B cell (primary cell): ENCODE measurements around the gene CSMD2. TPM values are rescaled to one million over a fixed set of nuclear protein-coding genes. Genes with fewer than 3 reads are reported as not detected.

Source experiments
- ATAC-seq: fragments of 200-7000 bp; cut with Tn5 transposase; one replicate; pipeline ENCODE4 v1.10.0; 2021; ENCODE audit warnings: low read depth, mild to moderate bottlenecking, moderate number of reproducible peaks, moderate library complexity
- CTCF ChIA-PET: fragments of 350-600 bp; sonication (Branson Sonifier 250); formaldehyde crosslinking; loops from one replicate; lab custom pipeline; 2021; ENCODE audit warnings: antibody characterized with exemption, inconsistent platforms; lab: Charles Lee
- POLR2A ChIA-PET: fragments of 350-600 bp; sonication (Branson Sonifier 250); formaldehyde crosslinking; loops from one replicate; lab custom pipeline; 2021; ENCODE audit warnings: antibody characterized with exemption; lab: Charles Lee
- DNase-seq: peaks from one replicate; pipeline ENCODE4 v3.0.0; 2013
- H2AFZ ChIP-seq: 2 replicates; pipeline ENCODE4 v1.6.1; 2012; ENCODE audit warnings: mild to moderate bottlenecking, low read depth, low read length; ENCODE audit not compliant: insufficient read depth, poor library complexity, severe bottlenecking
- H3K27ac ChIP-seq, 2 donors: 1 replicate in 1 of 2; 2 replicates in 1 of 2; pipeline ENCODE4 v1.5.1; 2012 to 2013; ENCODE audit warnings: low read length in 2 of 2, mild to moderate bottlenecking in 2 of 2, moderate library complexity in 1 of 2
- H3K27me3 ChIP-seq, 4 experiments: fragments of 200-600 bp in 1 of 4; sonication (generic) in 1 of 4; replicated peaks in 1 of 4; 1 replicate in 2 of 4; 2 replicates in 2 of 4; pipeline versions ENCODE4 v1.6.1 to v1.7.0; 2013 to 2016; ENCODE audit warnings: low read length in 3 of 4, mild to moderate bottlenecking in 2 of 4, mixed read lengths in 1 of 4, moderate library complexity in 1 of 4; ENCODE audit not compliant: insufficient read depth in 4 of 4, control insufficient read depth in 3 of 4; ENCODE audit errors: control extremely low read depth in 1 of 4
- H3K36me3 ChIP-seq, 2 experiments: replicated peaks in 1 of 2; 1 replicate in 1 of 2; 2 replicates in 1 of 2; pipeline versions ENCODE4 v1.6.1 to v1.7.1; 2013; ENCODE audit warnings: low read length in 1 of 2; ENCODE audit not compliant: insufficient read depth in 2 of 2, control insufficient read depth in 1 of 2; ENCODE audit errors: control extremely low read depth in 1 of 2, extremely low read depth in 1 of 2
- H3K4me1 ChIP-seq, 2 donors: fragments of 200-600 bp in 1 of 2; sonication (generic) in 1 of 2; 1 replicate in 1 of 2; 2 replicates in 1 of 2; pipeline versions ENCODE4 v1.5.1 to v1.6.1; 2013 to 2017; ENCODE audit warnings: low read length in 2 of 2; ENCODE audit not compliant: control insufficient read depth in 2 of 2, insufficient read depth in 2 of 2
- H3K4me2 ChIP-seq: replicated peaks from 2 replicates; pipeline ENCODE3; 2012; ENCODE audit warnings: mild to moderate bottlenecking, low read depth, low read length; ENCODE audit not compliant: poor library complexity, severe bottlenecking
- H3K4me3 ChIP-seq, 5 experiments: fragments of 200-600 bp in 1 of 5; sonication (generic) in 1 of 5; 1 replicate in 3 of 5; 2 replicates in 2 of 5; pipeline versions ENCODE4 v1.5.1 to v1.7.0; 2011 to 2016; ENCODE audit warnings: low read length in 4 of 5, mild to moderate bottlenecking in 4 of 5, low read depth in 2 of 5, control low read depth in 1 of 5, moderate library complexity in 1 of 5; ENCODE audit not compliant: insufficient read depth in 1 of 5; ENCODE audit errors: control extremely low read depth in 1 of 5, extremely low read depth in 1 of 5
- H3K79me2 ChIP-seq: fragments of 200-600 bp; sonication (generic); one replicate; pipeline ENCODE4 v1.6.0; 2016; ENCODE audit warnings: low read length; ENCODE audit not compliant: control insufficient read depth, insufficient read depth
- H3K9ac ChIP-seq: fragments of 200-600 bp; sonication (generic); 2 replicates; pipeline ENCODE4 v1.6.1; 2017; ENCODE audit warnings: mild to moderate bottlenecking, low read length, moderate library complexity
- H3K9me3 ChIP-seq, 3 donors: one replicate each; pipeline versions ENCODE4 v1.6.1 to v1.7.1; 2013; ENCODE audit warnings: low read length in 2 of 3; ENCODE audit not compliant: control insufficient read depth in 2 of 3, insufficient read depth in 1 of 3; ENCODE audit errors: control extremely low read depth in 1 of 3
- H4K20me1 ChIP-seq: 2 replicates; pipeline ENCODE4 v1.6.0; 2012; ENCODE audit warnings: mild to moderate bottlenecking, low read length; ENCODE audit not compliant: insufficient read depth, control insufficient read depth, poor library complexity, severe bottlenecking
- H3K27ac Mint-ChIP-seq: one replicate; pipeline ENCODE4 v1.8.0; 2021; ENCODE audit warnings: mixed read lengths
- H3K27me3 Mint-ChIP-seq: one replicate; pipeline ENCODE4 v1.8.0; 2021; ENCODE audit warnings: mixed read lengths
- H3K4me1 Mint-ChIP-seq: one replicate; pipeline ENCODE4 v1.8.0; 2021; ENCODE audit warnings: mixed read lengths
- H3K4me3 Mint-ChIP-seq: one replicate; pipeline ENCODE4 v1.8.0; 2021; ENCODE audit warnings: mixed read lengths
- H3K9me3 Mint-ChIP-seq: one replicate; pipeline ENCODE4 v1.8.0; 2022; ENCODE audit warnings: mixed read lengths; ENCODE audit not compliant: insufficient read depth
- EZH2 ChIP-seq: IDR thresholded peaks from 2 replicates; pipeline ENCODE4 v1.6.1; 2012; ENCODE audit warnings: borderline replicate concordance, low read depth, mild to moderate bottlenecking, moderate library complexity, low read length; ENCODE audit not compliant: insufficient read depth, poor library complexity, severe bottlenecking
- WGBS: methylation state at CpG from one replicate; pipeline ENCODE4 v1.1.5; 2013; ENCODE audit warnings: missing lambda C conversion rate; ENCODE audit not compliant: insufficient coverage; 5-methylcytosine and 5-hydroxymethylcytosine counted together
- intact Hi-C: fragments of 100-400 bp; cut with micrococcal nuclease; formaldehyde crosslinking; loops from one replicate; pipeline ENCODE4 v1.10.0; 2022
- polyA plus RNA-seq: library from polyadenylated mRNA; depleted of rRNA; stranded (reverse); fragments of >200 nt; gene quantifications from 2 replicates; pipeline ENCODE4 v1.2.3, GENCODE V29; 2012
- total RNA-seq, 2 donors: library from RNA; stranded (reverse); fragments of 120-200 nt in 1 of 2; gene quantifications; 1 replicate in 1 of 2; 2 replicates in 1 of 2; pipeline versions ENCODE4 v1.2.3 to v1.2.4, GENCODE V29; 2013 to 2022
- TF ChIP-seq, protein P1 (sequence below): fragments of 200-600 bp; IDR thresholded peaks from one replicate; pipeline ENCODE4 v1.8.0; 2022; ENCODE audit warnings: antibody characterized with exemption, mild to moderate bottlenecking

CSMD2 gene
- total and polyA plus RNA-seq, 2 donors (not counting 1 experiment from before 2014, with no cell fraction given): not detected

DNA sequence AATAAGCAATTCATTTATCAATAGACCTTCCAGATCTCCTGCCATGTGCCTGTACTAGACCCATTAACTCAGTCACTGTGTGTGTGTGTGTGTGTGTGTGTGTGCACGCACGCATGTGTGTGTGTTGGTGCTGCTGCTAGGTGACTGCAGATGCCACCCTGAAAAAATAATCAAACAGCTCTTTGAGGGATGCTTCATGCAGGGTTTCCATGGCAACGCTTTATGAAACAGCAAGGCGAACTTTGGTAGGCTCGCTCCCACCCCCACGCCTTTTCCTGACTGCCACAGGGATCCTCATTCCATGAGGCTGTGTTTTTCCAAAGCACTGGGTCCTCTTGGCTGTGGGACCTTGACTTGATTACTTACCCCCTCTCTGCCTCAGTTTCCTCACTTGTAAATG lies 207.2 kb downstream of the CSMD2 start:
- Histone ChIP-seq H3K79me2 (no peaks in the 10 kb centered on the region), H3K9me3 (no peaks in the 10 kb centered on the region), H3K4me3 (no peak overlapping the region), H2AFZ (no peak overlapping the region), H3K27me3 (no peaks in the 10 kb centered on the region), H3K9ac (no peak overlapping the region), H3K27ac (no peak overlapping the region), H3K4me1 (no peaks in the 10 kb centered on the region), H3K4me2 (no peak overlapping the region), H3K36me3 (no peaks in the 10 kb centered on the region), H4K20me1 (no peaks in the 10 kb centered on the region)
- POLR2A ChIA-PET: no interaction called here
- no peak overlapping the region for H3K4me3 Mint-ChIP-seq
- H3K4me1 Mint-ChIP-seq: no peaks in the 10 kb centered on the region
- ATAC-seq (no peak), DNase-seq (no peak)
- TF ChIP-seq, protein P1, sequence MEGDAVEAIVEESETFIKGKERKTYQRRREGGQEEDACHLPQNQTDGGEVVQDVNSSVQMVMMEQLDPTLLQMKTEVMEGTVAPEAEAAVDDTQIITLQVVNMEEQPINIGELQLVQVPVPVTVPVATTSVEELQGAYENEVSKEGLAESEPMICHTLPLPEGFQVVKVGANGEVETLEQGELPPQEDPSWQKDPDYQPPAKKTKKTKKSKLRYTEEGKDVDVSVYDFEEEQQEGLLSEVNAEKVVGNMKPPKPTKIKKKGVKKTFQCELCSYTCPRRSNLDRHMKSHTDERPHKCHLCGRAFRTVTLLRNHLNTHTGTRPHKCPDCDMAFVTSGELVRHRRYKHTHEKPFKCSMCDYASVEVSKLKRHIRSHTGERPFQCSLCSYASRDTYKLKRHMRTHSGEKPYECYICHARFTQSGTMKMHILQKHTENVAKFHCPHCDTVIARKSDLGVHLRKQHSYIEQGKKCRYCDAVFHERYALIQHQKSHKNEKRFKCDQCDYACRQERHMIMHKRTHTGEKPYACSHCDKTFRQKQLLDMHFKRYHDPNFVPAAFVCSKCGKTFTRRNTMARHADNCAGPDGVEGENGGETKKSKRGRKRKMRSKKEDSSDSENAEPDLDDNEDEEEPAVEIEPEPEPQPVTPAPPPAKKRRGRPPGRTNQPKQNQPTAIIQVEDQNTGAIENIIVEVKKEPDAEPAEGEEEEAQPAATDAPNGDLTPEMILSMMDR: no peak
- no peak for TF ChIP-seq EZH2
- CTCF ChIA-PET: no interaction called here
- peaks cover 5% of the 10 kb centered on the region for H3K27me3 Mint-ChIP-seq
- WGBS: 97% methylated on average over 4 of the region's 6 CpGs
- intact Hi-C loops: no loop called here
- H3K9me3 Mint-ChIP-seq: no peaks in the 10 kb centered on the region
- no peak overlapping the region for H3K27ac Mint-ChIP-seq

DNA sequence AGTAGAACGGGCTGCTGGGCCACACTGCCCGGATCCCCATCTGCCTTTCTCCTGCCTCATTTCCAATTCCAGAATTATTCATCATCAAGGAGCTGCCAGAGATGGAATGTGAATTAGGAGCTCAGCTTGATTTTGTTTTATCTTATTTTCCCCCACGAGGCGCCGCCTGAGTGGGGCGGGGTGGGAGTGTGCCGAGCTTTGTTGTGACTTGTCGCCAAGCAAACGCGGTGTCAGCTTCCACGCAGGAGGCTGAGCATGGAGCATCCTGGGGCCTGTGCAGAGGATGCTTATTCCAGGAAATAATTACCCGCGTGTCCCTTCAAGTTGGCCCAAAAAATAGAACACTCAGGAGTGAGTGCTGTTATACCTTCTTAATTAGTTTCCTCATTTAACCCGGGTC lies 209.9 kb downstream of the CSMD2 start:
- intact Hi-C loops: no loop called here
- H3K9ac ChIP-seq: no peak overlapping the region
- no peaks in the 10 kb centered on the region for H3K27me3 ChIP-seq
- Mint-ChIP-seq H3K27me3 (peaks cover 5% of the 10 kb centered on the region), H3K4me1 (no peaks in the 10 kb centered on the region), H3K9me3 (no peaks in the 10 kb centered on the region), H3K4me3 (no peak overlapping the region), H3K27ac (no peak overlapping the region)
- H3K4me1 ChIP-seq: no peaks in the 10 kb centered on the region
- no peaks in the 10 kb centered on the region for H3K79me2 ChIP-seq
- DNase-seq (no peak), ATAC-seq (no peak)
- ChIA-PET POLR2A (no interaction called here), CTCF (no interaction called here)
- H3K4me3 ChIP-seq: no peak overlapping the region
- H3K4me2 ChIP-seq: no peak overlapping the region
- peaks cover 0 to 3% (median 0%) of the 10 kb centered on the region in 3 donors for H3K9me3 ChIP-seq
- H2AFZ ChIP-seq: no peak overlapping the region
- no peak for TF ChIP-seq EZH2
- TF ChIP-seq, protein P1: no peak
- no peak overlapping the region for H3K27ac ChIP-seq
- no peaks in the 10 kb centered on the region for H4K20me1 ChIP-seq
- WGBS: 91% methylated on average over 10 of the region's 14 CpGs
- H3K36me3 ChIP-seq: no peaks in the 10 kb centered on the region
